ENCODE results near the gene SCAF4.
"Not testable (repeated sequence)": the region's sequence is repeated elsewhere in the genome, so short reads cannot be mapped to it uniquely, and the experiment has no call there.

The SCAF4 gene

DNA sequence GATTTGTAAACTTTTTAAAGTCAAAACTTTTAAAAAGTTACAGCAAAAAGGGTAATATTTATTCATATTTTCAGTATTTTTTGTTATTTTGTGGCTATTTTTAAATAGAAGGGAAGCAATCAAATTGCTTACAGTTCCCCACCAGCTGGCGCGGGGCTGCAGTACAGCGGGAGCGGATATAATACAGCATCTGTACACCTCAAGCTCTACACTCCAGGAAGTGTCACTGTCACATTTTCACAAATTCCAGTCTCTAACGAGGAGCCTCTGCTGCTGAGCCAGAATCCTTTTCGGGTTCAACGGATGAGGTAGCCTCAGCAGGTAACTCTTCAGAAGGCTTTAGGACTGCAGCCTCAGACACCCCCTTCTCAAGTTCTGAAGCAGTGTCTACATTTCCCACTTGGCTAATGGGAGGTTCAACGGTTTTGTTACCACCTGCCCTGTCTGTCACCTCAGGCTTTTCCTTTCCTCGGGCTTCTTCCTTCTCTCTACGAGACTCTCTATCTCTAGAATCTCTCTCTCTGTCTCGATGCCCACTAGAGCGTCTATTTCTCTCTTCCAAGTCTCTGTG lies 60.7 kb downstream of the SCAF4 start:
- no peak for DNase-seq (ENCODE audit: low read depth in 3 of 3)

DNA sequence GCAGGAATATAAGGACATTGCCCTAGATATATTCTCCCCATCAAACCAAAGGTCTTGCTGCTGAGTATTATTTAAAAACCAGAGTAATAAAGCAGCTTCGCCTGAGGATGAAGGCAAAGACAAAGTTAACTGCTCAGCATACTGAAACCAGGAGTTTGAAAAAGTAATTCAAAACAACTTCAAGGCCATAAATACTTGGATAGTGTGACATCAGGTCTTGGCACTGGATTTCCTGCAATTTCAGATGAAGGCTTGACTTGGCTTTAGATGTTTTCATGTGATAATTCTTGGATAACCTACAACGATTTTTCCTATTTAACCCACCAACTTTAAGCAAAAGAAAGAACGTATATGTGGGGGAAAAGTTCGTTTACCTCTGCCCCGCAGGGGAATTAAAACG lies 61.8 kb downstream of the SCAF4 start:
- no peak for DNase-seq (ENCODE audit: low read depth in 3 of 3)

DNA sequence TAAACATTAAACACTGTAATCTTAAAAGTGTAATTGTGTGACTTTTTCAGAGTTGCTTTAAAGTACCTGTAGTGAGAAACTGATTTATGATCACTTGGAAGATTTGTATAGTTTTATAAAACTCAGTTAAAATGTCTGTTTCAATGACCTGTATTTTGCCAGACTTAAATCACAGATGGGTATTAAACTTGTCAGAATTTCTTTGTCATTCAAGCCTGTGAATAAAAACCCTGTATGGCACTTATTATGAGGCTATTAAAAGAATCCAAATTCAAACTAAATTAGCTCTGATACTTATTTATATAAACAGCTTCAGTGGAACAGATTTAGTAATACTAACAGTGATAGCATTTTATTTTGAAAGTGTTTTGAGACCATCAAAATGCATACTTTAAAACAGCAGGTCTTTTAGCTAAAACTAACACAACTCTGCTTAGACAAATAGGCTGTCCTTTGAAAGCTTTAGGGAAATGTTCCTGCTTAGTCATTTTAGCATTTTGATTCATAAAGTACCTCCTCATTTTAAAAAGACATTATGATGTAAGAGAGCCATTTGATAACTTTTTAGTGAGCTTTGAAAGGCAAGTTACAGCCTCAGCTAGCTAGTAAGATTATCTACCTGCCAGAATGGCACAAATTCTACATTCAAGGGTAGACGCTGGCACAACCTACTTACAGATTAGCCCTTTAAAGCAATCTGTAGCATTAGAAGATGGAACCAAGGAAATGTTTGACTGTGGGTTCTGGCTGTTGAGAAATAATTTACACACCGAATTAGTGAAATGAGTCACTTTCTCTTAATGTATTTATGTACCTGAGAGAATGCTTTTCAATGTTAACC lies 63.0 kb downstream of the SCAF4 start:
- no peak for DNase-seq (ENCODE audit: low read depth in 3 of 3)

DNA sequence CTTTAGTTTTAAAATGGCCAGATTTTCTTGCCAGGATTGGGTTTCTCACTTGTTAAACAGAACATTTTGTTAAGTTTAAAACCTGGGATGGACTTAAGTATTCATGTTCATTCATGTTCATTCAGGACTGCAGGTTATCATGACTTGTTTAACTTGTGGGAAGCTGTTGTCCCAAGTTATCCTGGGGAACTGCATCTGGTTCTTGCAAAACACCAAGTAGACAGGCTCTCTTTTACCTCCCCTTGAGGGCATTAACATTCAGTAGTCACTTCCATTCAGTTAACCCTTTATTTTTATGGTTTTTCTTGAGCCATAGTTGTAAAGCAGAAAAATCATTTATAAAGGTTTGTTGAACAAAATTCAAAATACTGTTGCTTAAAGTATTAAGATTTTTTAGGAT lies 64.3 kb downstream of the SCAF4 start:
- DNase-seq (ENCODE audit: low read depth in 3 of 3) = no peak

DNA sequence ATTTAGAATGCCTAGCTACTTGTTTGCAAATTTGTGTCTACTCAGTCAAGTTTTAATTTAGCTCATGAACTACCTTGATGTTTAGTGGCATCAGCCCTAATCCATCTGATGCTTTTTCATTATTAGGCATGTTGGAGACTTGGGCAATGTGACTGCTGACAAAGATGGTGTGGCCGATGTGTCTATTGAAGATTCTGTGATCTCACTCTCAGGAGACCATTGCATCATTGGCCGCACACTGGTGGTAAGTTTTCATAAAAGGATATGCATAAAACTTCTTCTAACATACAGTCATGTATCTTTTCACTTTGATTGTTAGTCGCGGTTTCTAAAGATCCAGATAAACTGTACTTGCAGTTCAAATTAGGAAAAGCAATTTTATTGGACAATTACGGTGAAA lies 64.8 kb downstream of the SCAF4 start:
- no peak for DNase-seq (ENCODE audit: low read depth in 3 of 3)

DNA sequence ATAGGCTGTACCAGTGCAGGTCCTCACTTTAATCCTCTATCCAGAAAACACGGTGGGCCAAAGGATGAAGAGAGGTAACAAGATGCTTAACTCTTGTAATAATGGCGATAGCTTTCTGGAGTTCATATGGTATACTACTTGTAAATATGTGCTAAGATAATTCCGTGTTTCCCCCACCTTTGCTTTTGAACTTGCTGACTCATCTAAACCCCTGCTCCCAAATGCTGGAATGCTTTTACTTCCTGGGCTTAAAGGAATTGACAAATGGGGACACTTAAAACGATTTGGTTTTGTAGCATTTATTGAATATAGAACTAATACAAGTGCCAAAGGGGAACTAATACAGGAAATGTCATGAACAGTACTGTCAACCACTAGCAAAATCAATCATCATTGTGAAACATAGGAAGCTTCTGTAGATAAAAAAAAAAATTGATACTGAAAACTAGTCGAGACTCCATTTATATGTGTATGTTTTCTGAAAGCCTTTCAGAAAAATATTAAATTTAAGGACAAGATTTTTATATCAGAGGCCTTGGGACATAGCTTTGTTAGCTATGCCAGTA lies 65.4 kb downstream of the SCAF4 start:
- DNase-seq (ENCODE audit: low read depth in 3 of 3) = no peak

DNA sequence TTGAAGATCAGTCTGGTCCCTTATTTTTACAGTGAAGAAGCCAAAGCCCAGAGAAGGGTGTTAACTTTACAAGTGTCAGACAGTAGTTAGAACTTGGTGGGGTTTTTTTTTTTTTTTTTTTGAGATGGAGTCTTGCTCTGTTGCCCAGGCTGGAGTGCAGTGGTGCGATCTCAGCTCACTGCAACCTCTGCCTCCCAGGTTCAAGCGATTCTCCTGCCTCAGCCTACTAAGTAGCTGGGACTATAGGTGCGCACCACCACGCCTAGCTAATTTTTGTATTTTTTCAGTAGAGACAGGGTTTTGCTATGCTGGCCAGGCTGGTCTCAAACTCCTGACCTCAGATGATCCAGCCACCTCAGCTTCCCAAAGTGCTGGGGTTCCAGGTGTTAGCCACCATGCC lies 66.0 kb downstream of the SCAF4 start:
- not testable (repeated sequence) for DNase-seq (ENCODE audit: low read depth in 3 of 3)

DNA sequence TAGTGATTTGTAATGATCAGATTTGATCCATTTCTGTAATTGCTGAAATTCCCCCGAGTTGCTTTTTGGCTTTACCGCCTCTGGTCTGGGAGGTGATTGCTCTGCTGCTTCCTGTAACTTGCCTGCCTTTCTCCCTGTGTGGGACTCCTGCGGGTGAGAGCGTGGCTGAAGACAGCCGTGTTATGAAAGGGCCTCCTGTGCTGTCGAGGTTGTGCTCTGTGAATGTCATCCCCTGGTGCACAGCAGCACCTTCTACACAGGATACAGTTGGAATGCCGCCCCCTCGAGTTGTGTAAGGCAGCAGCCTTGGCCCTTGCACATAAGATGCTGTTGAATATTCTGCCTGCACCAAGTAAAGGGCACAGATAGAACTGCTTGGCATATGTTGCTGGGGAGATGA lies 66.5 kb downstream of the SCAF4 start:
- DNase-seq (ENCODE audit: low read depth in 3 of 3) = peak in 1 of 3 experiments; percentile 25

DNA sequence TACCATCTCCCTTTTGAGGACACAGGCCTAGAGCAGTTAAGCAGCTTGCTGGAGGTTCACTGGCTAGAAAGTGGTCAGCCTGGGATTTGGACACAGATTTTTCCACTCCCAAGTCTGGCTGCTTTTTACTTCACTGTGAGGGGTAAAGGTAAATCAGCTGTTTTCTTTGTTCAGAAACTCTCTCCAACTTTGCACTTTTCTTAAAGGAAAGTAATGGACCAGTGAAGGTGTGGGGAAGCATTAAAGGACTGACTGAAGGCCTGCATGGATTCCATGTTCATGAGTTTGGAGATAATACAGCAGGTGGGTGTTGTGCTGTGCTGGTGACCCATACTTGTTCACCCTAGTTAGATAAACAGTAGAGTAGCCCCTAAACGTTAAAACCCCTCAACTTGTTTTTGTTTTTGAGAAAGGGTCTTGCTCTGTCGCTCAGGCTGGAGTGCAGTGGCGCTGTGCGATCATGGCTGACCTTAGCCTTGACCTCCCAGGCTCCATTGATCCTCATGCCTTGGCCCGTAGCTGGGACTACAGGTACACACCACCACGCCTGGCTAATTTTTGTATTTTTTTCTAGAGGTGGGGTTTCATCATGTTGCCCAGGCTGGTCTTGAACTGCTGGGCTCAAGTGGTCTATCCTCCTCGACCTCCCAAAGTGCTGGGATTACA lies 68.2 kb downstream of the SCAF4 start:
- no peak for DNase-seq (ENCODE audit: low read depth in 3 of 3)

DNA sequence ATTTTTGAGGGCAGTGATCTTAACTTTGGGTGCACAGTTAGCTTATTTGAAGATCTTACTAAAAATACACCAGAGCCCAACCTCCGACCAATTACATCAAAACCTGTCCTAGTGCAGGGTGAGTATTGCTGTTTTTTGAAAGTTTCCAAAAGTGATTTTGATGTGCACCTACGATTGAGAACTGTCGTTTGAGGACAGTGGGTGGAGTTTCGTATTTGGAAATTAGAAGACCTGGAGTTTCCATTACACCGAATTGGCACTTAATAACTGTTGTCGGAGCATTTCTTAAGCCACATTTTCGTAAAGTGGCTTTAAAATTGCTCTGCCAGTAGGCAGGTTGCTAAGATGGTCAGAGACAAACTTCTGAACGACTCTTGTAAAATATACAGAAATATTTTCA lies 71.3 kb downstream of the SCAF4 start:
- DNase-seq (ENCODE audit: low read depth in 3 of 3) = no peak

DNA sequence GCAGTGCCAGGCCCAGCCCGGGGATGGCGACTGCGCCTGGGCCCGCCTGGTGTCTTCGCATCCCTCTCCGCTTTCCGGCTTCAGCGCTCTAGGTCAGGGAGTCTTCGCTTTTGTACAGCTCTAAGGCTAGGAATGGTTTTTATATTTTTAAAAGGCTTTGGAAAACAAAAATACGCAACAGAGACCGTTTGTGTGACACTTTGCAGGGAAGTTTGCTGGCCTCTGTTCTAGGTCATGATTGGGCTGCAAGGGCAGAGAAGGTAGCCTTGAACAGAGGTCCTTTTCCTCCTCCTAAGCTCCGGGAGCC lies 71.7 kb downstream of the SCAF4 start:
- DNase-seq (ENCODE audit: low read depth in 3 of 3) = no peak

DNA sequence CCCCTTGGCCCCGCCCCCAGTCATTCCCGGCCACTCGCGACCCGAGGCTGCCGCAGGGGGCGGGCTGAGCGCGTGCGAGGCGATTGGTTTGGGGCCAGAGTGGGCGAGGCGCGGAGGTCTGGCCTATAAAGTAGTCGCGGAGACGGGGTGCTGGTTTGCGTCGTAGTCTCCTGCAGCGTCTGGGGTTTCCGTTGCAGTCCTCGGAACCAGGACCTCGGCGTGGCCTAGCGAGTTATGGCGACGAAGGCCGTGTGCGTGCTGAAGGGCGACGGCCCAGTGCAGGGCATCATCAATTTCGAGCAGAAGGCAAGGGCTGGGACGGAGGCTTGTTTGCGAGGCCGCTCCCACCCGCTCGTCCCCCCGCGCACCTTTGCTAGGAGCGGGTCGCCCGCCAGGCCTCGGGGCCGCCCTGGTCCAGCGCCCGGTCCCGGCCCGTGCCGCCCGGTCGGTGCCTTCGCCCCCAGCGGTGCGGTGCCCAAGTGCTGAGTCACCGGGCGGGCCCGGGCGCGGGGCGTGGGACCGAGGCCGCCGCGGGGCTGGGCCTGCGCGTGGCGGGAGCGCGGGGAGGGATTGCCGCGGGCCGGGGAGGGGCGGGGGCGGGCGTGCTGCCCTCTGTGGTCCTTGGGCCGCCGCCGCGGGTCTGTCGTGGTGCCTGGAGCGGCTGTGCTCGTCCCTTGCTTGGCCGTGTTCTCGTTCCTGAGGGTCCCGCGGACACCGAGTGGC lies 72.2 kb downstream of the SCAF4 start, which contains the start of gene SOD1:
Gene SOD1 (plus strand): TSS at position 158 of the 723 bp plus-strand sequence. CDS start 77 bp downstream, at position 235.
- peak; percentile 92 to 97 (median 95) for DNase-seq (ENCODE audit: low read depth in 3 of 3)

DNA sequence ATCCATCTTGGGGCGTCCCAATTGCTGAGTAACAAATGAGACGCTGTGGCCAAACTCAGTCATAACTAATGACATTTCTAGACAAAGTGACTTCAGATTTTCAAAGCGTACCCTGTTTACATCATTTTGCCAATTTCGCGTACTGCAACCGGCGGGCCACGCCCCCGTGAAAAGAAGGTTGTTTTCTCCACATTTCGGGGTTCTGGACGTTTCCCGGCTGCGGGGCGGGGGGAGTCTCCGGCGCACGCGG lies 72.7 kb downstream of the SCAF4 start:
- DNase-seq (ENCODE audit: low read depth in 3 of 3) = no peak

DNA sequence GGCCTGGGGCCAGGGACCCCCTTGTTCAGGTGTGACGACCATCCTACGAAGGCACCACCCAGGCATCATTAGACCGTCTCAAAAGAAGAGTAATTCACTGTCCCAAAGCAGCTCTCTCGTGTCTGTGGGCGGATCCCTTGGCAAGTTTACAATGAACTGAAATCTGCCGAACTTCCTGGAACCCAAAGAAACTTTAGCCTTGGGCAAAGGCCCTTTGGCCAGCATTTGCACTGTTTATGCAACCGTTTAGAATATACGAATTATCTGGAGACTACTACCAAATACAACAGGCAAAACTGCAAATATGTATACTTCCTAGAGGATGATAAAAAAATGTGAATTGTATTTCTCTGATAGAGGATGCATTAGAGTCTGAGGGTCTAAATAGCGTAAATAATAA lies 73.9 kb downstream of the SCAF4 start:
- DNase-seq (ENCODE audit: low read depth in 3 of 3) = no peak

DNA sequence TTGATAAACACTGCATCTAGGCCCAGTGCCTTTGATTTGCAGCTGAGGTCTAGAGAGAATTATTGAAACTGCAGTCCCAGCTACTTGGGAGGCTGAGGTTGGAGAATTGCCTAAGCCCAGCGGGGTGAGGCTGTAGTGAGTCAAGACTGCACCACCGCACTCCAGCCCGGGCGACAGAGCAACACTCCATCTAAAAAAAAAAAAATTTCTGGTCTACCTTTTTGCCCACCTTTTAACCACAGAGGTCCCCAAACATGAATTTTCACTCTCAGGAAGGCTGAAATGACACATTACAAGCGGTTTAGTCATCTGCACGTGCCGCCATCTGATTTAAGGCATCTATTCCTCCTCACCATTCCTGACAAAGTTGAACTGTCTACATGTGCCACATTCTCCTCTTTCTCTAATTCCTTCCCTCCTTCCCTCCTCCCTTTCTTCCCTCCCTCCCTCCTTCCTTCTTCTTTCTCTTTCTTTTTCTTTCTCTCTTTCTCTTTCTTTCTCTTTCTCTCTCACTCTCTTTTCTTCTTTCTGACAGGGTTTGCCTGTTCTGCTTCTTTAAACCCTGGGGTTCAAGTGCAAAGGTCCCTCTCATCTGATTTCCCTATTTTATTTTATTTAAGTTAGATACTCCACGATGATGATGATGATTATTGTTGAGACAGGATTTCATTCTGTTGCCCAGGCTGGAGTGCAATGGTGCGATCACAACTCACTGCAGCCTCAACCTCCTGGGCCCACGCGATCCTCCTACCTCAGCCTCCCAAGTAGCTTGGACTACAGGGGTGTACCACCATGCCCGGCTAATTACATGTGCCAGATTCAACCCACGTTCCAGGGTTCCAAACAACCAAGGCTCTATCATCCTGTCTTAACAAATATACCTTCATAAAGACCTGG lies 75.5 kb downstream of the SCAF4 start:
- DNase-seq (ENCODE audit: low read depth in 3 of 3) = peak in 2 of 3 experiments; percentile 33 to 68

DNA sequence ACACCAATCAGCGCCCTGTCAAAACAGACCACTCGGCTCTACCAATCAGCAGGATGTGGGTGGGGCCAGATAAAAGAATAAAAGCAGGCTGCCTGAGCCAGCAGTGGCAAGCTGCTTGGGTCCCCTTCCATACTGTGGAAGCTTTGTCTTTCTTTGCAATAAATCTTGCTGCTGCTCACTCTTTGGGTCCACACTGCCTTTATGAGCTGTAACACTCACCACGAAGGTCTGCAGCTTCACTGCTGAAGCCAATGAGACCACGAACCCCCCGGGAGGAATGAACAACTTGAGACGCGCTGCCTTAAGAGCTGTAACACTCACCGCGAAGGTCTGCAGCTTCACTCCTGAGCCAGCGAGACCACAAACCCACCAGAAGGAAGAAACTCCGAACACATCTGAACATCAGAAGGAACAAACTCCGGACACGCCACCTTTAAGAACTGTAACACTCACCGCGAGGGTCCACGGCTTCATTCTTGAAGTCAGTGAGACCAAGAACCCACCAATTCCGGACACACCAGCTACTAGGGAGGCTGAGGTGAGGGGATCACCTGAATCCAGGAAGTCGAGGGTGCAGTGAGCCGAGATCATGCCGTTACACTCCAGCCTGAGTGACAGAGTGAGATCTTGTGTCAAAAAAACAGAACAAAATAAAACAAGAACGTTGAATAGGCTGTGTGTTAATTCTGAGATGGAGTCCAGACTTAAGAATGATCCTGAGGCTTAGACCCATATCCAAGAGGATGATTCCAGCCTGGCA lies 76.9 kb downstream of the SCAF4 start:
- DNase-seq (ENCODE audit: low read depth in 3 of 3) = not testable (repeated sequence)

DNA sequence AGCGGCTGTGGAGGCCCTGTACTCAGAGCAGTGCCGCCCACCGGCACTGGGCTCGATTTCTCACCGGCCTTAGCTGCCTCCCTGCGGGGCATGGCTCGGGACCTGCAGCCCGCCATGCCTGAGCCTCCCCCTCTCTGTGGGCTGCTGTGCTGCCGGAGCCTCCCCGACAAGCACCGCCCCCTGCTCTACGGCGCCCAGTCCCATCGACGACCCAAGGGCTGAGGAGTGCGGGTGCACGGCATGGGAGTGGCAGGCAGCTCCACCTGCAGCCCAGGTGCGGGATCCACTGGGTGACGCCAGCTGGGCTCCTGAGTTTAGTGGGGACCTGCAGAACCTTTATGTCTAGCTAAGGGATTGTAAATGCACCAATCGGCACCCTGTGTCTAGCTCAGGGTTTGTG lies 77.6 kb downstream of the SCAF4 start:
- DNase-seq (ENCODE audit: low read depth in 3 of 3) = no peak

DNA sequence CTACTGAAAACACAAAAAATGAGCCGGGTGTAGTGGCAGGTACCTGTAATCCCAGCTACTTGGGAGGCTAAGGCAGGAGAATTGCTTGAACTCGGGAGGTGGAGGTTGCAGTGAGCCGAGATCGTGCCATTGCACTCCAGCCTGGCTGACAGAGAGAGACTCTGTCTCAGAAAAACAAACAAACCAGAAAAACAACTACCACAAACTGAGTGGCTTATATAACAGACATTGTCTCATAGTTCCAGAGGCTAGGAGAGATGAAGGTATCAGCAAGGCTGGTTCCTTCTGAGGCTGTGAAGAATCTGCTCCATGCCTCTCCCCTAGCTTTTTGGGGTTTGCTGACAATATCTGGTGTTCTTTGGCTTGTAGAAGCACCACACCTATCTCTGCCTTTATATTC lies 80.4 kb downstream of the SCAF4 start:
- not testable (repeated sequence) for DNase-seq (ENCODE audit: low read depth in 3 of 3)

DNA sequence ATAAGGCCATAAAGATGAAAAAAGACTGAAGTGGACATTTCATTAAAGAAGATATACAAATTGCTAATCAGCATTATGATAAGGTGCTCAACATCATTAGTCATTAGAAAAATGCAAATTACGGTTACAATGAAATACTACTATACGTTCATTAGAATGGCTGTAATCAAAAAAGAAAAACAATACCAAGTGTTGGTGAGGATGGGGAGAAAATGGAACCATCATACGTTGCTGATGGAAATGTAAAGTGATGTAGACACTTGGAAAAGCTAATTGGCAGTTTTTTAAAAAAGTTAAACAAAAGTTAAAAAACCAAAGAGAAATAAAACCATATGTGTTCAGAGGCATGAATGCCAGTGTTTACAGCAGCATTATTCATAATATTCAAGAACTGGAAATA lies 81.0 kb downstream of the SCAF4 start:
- DNase-seq (ENCODE audit: low read depth in 3 of 3) = no peak

DNA sequence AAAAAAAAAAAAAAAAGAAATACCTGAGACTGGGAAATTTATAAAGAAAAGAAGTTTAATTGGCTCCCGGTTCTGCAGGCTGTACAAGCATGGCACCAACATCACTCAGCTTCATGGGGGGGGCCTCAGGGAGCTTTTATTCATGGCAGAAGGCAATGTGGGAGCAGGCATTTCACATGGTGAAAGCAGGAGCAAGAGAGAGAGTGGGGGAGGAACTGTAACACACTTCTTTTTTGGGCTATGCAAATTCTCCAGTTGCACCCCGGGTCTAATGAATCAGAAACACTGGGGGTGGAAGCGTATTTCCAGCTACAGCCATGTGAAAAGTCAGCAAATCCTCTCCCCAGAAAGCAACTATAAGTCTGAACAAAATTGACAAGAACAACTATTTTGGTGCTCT lies 84.3 kb downstream of the SCAF4 start:
- DNase-seq (ENCODE audit: low read depth in 3 of 3) = no peak

DNA sequence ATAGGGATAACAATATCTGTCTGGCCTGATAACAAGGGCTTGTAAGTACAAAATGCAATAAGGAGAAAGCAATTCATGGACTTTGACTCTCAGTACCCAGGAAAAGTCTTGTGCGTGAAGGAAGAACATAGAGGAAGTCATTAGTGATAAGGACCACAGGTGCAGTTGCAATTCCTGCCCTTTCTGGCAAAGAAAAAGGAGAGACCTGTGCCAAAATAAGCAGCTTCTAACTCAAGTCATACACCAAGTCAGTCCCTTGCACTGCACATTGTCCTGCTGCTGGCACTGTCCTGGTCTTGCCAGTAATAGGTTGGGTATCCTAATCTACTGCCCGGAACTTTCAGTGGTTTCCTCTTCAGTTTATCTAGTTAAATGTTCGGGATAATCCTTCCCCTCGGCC lies 87.3 kb downstream of the SCAF4 start:
- DNase-seq (ENCODE audit: low read depth in 3 of 3) = no peak
